ENCODE data around the gene PRKCE.

- TF ChIP-seq POLR2AphosphoS5 (IDR thresholded peaks at IDR 0.05; ENCODE audit: borderline replicate concordance, low read depth, low read length), result no peak
- no peak for TF ChIP-seq EZH2 (IDR thresholded peaks at IDR 0.05)
Observed at GRCh38 chr2:46177461-46178089, 526.1 kb downstream of the PRKCE start.
